ENCODE measurements around the gene E2F4.

E2F4 gene

DNA sequence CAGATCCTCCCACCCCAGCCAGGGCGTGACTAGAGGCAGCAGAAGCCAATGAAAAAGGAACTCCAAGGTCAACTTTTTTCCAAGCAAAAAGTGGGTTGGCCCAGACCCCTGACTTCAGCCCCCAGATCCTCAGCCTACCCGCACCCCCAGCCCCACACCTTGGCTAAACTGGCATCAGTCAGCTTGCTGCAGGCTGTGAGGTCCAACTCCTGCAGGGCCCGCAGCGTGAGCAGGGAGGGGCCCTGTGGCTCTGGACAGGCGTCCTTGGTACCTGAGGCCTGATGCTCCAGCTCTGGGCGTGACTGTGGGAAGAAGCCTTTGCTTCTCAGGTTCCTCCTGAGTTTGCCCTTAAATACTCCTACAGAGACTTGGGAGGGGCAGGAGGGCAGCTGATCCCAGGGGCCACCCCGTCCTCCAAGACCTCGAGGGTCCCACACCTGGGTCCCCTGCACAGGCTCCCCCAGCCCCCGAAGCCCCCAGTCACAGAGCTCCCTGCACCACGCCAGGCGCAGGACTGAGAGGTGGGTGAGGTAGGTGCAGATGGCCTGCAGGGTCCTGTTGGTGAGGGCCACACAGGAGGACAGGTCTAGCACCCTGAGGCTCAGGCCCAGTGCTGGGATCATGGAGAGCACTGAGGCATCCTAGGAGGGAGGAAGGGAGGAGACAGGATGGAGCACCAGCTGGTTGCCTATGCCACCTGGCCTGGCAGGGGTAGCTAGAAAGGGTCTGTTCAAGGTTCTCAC lies 16.4 kb downstream of the E2F4 start:
- DNase-seq (ENCODE audit: low read depth): no peak

DNA sequence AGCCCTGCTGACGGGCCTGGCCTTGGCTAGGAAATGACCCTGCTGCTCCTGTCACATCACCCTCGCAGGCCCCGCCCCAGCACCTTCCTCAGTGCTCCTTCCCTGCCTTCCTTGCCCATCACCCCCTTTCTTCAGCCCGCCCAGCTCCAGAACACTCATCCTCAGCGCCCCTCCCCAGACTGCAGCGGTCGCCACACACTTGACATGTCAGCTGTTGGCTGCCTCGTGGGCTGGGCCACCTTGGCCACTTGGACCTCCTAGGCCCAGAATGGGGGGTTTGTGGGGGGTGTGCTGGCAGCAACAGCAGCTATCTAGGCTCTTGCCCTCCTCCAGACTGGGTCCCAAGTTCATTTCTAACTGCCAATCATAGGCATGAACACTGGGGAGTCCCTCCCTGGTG lies 17.6 kb downstream of the E2F4 start:
- no peak for DNase-seq (ENCODE audit: low read depth)

DNA sequence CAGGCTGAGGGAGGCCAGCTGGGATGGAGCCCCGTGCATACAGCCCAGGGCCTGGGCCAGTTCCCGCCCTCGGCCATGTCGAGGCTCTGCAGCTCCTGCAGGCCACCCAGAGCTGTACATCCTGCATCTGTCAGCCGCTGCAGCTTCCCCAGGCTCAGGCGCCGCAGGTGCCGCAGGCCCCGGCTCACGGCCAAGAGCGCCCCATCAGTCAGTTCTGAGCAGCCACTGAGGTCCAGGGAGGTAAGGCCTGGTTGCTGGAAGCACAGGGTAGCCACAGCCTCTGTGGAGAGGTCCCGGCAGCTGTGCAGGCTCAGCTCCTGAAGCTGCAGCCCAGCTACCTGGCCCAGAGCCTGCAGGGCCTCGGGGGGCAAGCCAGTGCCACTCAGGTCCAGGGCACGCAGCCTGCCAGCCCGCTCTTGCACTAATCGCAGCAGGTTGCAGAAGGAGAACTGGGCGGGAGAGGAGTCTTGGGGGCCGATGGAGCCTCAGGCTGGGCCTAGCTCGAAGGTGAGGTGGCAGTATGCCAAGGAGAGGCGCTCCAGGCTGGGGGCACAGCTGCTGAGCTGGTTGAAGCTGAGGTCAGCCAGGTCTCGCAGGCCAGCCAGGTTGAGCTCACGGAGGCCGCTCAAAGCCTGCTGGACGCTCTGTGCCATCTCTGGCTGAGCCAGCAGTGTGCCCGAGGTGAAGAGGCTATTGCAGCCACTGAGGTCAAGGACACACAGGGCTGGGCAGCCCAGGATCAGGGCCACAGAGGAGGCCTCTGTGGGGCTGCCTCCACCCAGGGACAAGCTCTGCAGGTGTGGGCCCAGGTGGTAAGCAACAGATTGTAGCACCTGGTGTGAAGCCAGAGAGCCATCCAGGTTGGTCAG lies 18.3 kb downstream of the E2F4 start:
- no peak for DNase-seq (ENCODE audit: low read depth)

DNA sequence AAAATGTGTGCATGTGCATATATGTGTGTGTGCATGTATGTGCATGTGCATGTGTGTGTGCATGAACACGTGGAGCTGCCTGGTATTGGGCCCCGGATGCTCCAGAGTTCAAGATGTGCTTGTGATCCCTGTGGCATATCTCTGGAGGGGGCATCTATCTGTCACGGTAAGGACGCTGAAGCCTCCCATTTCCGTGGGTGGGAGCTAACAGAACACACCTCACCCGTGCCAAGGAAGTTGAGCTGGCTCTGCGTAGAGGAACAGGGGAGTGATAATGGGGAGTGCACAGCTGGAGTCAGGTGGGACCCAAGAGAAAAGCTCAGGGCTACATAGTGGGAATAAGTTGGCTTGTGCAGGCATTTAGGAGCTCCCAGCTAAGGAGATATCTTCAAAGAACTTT lies 19.7 kb downstream of the E2F4 start:
- no peak for DNase-seq (ENCODE audit: low read depth)

DNA sequence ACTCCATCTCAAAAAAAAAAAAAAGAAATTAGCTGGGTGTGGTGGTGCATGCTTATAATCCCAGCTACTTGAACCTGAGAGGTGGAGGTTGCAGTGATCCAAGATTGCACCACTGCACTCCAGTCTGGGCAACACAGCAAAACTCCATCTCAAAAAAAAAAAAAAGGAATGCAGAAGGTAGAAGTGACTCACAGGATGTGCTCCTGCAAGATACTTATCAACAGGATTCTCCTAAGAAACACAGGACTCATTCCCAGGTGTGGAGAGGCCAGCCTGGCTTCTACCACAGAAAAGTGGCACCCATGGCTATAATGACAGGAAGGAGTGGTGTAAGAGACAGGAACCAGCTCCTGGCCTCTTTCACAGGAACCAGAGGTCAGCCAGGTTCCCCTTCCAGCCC lies 20.8 kb downstream of the E2F4 start:
- DNase-seq (ENCODE audit: low read depth): no peak

DNA sequence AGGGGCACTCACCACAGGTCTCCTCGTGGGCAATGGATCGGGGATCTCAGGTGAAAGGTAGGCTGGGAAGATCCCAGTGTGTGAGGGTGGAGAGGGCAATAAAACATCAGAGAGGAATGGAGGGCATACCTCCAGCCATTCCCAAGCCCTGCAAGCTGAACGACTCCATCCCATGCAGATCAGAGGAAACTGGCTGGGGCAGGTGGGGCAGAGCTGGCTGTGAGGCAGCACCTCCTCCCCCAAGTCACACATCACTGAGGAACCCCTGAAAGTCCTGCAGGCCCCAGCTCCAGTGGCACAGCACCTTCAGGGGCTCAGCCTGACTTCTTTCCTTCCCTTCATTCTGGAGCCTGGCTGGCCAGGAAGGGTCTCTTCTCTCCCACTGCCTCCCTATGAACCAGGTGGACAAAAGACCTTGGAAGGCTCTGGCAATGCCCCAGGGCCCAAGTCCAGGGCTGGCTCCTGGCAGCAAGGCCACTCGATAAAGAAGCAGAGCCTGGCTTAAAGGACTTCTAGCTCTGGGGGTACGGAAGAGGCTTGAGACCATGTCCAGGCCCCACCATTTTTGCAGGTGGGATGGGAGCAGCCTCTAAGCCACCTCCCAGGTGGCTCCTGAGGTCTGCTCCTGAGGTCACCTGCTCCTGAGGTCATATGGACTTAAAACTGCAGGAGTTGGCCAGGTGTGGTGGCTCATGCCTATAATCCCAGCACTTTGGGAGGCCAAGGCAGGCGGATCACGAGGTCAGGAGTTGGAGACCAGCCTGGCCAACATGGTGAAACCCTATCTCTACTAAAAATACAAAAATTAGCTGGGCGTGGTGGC lies 21.5 kb downstream of the E2F4 start:
- DNase-seq (ENCODE audit: low read depth): no peak

DNA sequence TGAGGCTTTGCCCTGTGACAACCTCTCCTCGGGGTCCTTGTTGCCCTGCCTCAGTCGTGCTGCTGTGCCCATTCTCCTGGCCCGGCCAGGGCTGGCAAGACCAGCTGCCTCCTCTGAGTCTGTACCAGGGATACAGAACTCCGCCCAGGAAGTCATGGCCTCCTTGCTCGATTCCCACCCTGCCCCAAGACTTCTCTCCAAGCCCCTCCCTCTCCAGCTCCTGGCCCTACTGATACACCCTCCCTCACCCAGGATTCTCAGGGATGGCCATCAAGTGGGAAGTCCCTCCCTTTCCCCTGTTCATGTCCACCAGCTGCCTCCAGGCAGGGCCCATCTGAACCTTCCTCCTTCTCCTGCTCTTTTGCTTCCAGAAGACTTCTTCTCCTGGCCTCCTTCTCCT lies 23.8 kb downstream of the E2F4 start:
- DNase-seq (ENCODE audit: low read depth): no peak

DNA sequence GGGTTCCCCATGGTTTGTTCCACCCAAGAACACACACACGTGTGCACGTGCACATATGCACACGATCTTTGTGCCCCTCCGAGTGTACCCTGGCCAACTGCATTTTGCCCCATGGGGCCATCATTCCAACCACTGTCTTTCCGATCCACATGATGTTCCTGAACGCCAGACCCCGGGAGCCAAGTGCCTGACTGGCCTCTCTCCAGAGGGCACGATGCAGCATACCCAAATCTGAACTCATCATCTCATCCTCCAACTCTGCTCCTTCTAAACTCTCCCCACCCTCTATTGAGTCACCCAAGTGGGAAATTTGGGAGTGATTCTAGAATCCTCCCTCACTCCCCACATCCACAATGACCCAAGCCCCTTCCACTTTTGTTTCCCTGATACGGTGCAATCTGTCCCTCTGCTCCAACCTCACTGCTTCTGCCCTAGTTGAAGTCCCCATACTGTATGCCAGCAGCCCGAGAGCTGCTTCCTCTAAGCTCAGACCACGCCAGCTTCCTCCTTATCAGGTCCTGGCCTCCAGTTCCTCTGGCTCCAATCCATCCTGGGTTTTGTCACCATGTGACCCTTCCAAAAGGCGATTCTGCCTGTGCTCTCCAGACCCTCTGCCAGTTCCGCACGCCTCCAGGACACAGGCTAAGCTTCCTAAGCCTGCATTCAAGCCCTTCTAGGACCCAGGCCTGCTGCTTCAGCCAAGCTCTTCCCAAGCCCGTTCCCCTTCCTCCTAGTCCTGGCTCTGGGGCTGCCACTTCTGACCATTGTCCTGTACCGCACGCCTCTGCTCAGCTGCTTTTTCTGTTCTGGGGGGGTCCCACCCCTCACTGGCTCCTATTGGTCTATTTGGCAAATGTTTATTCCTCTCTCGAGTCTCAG lies 24.9 kb downstream of the E2F4 start:
- DNase-seq (ENCODE audit: low read depth): no peak

DNA sequence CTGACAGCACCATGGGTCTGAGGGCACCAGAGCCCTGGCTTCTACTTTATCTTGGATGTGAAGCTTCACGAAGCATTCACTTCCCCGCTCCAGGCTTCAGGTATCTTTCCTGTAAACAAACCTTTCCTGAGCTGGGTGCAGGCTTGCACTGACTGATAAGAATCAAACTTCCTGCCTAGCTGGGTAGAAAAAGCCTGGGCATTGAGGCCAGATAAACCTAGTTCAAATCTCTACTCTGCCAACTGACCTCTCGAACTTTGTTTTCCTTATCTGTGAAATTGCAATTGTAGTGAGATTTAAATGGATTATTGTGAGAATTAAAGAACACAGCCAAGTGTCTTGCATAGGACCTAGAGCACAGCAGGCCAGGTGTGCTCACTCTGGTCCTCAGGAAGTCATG lies 32.0 kb downstream of the E2F4 start:
- no peak for DNase-seq (ENCODE audit: low read depth)

DNA sequence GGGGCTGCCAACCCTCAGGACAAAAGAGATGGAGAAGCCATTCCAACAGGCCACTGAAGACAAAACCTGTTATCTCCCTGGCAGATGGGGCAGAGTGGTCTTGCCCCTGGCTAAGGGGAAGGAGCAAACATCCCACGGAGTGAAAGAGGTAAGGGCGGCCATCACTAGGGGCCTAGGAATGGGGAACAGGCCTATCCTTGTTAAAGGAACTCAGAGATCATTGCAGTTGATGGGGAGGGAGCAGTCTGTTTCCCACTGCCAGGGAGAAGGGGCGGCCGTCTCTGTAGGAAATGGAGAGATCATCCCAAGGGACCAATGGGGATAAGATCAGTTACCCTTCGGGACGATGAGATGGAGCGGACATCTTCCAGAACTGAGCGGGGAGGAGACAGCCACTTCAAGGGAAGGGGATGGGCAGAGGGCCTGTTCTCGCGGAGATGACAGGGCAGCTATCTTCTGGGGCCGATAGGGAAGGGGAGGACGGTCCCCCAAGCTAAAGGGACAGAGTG lies 34.4 kb downstream of the E2F4 start:
- no peak for DNase-seq (ENCODE audit: low read depth)

DNA sequence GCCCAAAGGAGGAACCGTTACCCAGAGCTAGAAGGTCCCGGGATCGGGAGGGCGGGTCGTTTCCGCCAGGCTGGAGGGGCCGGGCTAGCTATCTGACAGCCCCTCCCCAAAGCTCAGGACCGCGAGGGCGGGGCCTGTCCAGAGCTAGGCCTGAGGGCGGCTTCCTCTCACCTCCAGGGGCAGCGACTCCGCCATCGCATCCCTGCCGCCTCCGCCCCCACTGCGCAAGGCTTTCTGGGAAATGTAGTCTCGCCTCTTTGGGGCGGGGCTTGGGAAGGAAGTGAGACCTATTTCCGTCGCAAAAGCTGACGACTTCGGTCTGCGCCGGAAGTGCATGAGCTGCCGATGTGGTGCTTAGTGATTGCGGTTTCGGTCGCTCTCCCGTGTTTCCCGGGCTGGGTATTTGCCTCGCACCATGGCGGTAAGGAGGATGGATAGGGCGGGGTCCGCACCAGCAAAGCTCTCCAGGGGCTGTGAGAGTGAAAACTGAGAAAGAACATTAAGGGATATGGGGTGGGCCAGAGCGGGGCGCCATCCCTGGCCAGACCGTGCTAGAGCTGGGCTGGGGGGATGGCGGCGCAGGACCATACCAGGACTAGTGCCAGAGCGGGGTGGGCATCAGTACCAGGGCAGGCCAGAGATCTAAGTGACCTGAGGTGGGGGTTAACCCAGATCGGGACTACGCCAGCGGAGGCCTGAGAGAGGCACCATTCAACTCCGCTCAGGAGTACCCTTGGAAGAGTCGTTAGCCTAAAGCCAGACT lies 35.0 kb downstream of the E2F4 start, which contains the start of gene TMEM208:
Gene TMEM208, plus strand, starts transcription at position 327 of the 763 bp plus-strand sequence. Its CDS starts 89 bp downstream, at position 416.
- DNase-seq (ENCODE audit: low read depth): peak; percentile 99

DNA sequence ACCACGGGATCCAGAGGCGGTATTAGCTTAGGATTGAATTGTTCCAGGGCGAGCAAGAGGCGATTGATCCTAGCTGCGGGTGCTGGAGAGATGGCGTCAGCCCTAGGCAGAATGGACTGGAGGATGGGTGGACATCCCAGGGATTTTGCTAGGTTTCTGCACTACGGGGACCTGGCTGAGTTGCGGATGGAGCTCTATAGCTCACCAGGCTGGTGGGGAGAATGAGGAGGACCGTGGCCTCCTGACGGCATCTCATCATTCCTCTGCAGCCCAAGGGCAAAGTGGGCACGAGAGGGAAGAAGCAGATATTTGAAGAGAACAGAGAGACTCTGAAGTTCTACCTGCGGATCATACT lies 35.6 kb downstream of the E2F4 start:
- DNase-seq (ENCODE audit: low read depth): no peak

DNA sequence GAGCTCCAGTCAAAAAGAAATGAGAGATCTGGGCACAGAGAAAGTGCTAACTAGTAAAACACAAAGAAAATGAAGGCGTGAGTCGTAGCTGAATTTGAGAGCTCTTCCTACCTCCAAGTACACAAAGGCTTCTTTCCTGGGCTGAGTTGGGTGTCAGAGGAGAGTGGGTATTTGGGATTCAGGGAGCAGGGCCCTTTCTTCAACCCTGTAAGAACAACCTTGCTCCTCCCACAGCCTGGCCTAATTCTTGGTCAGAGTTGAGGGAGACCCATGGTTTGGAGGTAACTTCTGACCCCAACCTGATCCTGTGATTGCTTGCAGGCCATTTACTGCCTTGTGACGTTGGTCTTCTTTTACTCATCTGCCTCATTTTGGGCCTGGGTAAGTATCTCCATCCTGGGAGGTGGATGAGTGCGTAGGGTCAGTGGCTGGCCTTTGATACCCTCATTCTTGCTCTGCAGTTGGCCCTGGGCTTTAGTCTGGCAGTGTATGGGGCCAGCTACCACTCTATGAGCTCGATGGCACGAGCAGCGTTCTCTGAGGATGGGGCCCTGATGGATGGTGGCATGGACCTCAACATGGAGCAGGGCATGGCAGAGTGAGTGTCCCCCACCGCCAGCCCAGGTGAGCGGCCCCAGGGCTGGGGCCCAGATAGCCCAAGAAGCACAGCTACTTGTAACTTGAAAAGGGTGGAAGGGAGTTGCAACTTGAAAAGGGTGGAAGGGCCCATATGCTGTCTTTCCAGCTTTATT lies 36.3 kb downstream of the E2F4 start:
- no peak for DNase-seq (ENCODE audit: low read depth)

DNA sequence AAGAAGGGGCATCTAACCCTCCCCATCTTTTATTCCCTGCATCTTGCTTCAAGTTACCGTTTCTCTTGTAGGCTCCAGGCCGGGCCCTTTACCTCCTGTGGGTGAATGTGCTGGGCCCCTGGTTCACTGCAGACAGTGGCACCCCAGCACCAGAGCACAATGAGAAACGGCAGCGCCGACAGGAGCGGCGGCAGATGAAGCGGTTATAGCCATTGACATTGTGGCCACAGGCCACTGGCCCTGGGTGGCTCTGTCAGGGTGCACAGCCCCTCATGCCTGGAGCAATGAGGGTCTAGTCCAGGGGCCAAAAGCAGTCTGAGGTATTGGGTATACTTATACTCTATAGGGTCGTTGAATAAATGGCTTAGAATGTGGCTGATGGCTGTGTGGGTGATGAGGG lies 37.0 kb downstream of the E2F4 start:
- DNase-seq (ENCODE audit: low read depth): no peak

DNA sequence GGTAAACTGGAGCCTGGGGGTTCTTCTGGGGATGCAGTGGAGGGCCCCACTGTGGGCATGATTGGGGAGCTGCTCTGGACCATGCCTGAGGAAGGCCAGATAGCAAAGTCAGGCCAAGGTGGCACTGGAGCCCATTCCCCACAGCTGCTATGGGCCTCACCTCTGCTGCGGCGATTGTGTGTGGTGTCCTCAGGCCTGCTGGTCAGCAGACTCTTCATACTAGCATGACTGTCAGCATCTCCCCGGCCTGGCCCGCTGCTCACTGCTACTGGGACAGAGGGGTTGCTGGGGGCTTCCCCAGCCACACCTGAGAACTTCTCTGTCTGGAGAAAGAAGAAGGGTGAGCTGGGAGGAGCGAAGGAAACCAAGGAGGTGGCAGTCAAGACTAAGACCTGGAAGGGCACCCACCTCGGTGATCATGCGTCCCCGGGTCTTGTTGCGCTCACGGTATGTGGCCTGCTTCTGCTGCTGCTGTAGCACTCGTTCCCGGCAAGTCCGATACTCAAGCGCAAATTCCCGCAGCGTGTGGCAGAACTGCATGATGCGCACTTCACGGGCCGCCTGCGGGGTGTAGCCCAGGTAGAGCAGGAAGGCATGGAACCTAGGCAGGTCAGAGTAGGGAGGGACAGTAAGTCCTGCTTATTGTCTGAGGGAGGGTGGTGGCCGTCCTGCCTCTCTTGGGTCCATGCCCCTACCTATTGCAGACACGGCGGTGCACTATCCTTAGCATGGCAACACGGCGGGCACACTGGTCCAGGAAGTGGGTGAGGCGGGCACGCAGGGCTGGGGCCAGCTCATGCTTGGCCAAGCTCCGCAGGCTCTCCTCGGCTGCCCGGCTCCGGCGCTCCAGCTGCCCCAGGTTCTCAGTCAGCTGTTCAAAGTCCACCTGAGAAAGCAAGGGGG lies 38.2 kb downstream of the E2F4 start:
- DNase-seq (ENCODE audit: low read depth): no peak

DNA sequence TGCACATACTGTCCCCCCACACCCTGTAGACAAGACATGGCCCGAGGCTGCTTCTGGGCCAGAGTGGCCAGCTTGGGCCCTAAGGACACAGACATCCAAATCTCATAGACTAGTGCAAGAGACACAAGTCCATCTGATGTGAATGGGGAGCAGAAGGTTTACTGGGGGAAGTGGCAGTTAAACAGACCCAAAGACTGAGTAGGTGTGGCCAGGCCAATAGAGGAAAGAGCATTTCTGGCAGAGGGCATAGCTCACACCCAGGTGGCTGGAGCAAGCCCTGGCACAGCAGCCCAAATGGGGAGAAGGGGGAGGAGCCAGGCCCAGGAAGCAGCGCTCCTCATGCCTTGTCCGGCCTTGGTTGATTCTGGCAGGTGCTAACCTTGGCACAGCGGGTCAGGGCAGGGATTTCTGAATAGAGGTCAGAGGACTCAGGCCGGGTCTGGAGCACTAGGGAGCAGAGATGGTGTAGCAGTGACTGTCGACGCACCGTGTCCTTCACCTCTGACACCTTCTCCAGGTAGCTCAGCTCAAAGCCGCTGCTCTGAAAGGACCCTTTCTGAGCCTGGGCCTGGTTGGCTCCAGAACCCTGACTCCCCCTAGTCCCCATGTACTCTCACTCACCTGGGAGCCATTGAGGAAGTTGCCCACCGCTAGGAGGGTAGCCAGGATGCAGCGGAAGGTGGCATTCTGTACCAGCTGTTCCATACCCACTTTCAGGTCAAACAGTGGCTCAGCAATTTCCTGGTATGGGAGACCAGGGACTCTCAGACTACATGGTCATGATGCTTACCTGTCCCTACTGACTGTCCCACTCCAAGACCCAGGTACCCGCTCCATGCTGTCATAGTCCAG lies 39.1 kb downstream of the E2F4 start:
- DNase-seq (ENCODE audit: low read depth): no peak

DNA sequence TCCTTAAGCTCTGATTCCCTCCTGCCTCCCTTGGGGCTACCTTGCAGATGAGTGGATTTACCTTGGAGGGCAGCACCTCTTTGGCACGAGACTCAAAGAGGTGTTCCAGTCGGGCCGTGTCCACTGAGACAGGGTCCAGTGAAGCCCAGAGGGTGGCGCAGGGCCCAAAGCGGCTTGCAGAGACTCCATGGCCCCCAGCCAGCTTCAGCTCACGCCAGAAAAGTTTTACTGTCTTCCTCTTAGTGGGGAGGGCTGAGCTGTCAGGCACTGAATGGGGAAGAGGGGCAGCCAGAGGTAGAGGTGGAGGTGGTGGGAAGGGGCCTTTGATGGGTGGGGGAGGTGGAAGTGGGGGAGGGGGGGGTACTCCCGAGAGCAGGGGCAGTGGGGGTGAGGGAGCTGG lies 41.6 kb downstream of the E2F4 start:
- DNase-seq (ENCODE audit: low read depth): no peak

DNA sequence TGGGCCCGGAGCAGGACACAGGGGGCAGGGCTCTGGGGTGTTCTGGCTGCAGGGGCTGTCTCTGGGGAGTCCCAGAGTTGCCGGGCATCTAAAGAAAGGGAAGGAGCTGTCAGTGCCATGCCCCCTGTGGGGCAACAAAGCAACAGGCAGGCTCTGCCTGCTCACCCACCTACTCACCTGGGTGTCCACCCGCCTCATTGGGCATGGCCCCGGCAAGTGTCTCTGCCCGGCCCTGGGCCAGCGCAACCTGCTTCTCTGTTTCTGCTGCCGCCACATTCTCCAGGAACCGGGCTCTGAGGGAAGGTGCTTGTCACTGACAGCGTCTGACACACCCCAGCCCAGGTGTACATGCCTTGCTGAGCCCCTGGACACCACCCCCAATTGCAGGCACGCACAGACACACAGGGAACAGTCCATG lies 42.2 kb downstream of the E2F4 start:
- DNase-seq (ENCODE audit: low read depth): no peak
